Esophagus squamous epithelium (tissue), 4 donors: ENCODE measurements around the gene CYP4F22.

Experiments
- POLR2A ChIP-seq, 4 donors: fragments of 450-650 bp; IDR thresholded peaks; one replicate each; pipeline ENCODE4 v1.6.1; 2017; ENCODE audit warnings: antibody characterized with exemption in 4 of 4, mild to moderate bottlenecking in 4 of 4, moderate library complexity in 3 of 4
- TF ChIP-seq, protein P1 (sequence below), 6 experiments: fragments of 450-650 bp in 4 of 6; fragments of 200-600 bp in 2 of 6; sonication (generic) in 2 of 6; IDR thresholded peaks; one replicate each; pipeline ENCODE4 v1.5.1; 2016 to 2019; ENCODE audit warnings: antibody characterized with exemption in 6 of 6, mild to moderate bottlenecking in 4 of 6, moderate library complexity in 4 of 6

DNA sequence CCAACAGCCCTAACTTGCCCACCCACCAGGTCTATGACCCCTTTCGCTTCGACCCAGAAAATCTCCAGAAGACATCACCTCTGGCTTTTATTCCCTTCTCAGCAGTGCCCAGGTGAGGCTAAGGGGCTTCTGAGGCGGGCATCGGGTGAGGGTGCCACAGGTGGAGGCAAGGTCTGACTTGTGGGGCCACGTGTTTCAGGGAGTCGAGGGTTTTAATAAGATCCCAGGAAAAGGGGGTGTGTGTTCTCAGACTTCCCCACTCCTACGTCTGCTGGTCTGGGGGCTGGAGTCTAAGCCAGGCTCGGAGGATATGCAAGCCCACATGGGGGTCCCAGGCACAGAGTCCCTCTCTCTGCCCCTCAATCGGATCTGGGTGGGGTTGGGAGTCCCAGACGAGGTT is 75.8 kb downstream of the CYP4F22 start:
- TF ChIP-seq POLR2A (IDR thresholded peaks at IDR 0.05): no peak
- TF ChIP-seq, protein P1, sequence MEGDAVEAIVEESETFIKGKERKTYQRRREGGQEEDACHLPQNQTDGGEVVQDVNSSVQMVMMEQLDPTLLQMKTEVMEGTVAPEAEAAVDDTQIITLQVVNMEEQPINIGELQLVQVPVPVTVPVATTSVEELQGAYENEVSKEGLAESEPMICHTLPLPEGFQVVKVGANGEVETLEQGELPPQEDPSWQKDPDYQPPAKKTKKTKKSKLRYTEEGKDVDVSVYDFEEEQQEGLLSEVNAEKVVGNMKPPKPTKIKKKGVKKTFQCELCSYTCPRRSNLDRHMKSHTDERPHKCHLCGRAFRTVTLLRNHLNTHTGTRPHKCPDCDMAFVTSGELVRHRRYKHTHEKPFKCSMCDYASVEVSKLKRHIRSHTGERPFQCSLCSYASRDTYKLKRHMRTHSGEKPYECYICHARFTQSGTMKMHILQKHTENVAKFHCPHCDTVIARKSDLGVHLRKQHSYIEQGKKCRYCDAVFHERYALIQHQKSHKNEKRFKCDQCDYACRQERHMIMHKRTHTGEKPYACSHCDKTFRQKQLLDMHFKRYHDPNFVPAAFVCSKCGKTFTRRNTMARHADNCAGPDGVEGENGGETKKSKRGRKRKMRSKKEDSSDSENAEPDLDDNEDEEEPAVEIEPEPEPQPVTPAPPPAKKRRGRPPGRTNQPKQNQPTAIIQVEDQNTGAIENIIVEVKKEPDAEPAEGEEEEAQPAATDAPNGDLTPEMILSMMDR (IDR thresholded peaks at IDR 0.05): no peak
